ENCODE data around the gene RANBP1.
"Not testable (repeated sequence)": the region's sequence is repeated elsewhere in the genome, so short reads cannot be mapped to it uniquely, and the experiment has no call there.

RANBP1 gene

GRCh38 chr22:20159531-20159930 lies 43.6 kb downstream of the RANBP1 start:
- not testable (repeated sequence) for H3K27ac ChIP-seq (ENCODE audit: low read depth, low read length)

GRCh38 chr22:20160041-20160440 lies 44.1 kb downstream of the RANBP1 start:
- Histone ChIP-seq H3K4me3 (ENCODE audit: low read depth, low read length) (no peak overlapping the region), H3K27ac (ENCODE audit: low read depth, low read length) (no peak overlapping the region), H3K9ac (ENCODE audit: low read length) (no peak overlapping the region), H3K36me3 (ENCODE audit: control insufficient read depth, insufficient read depth, low read length) (no peaks in the 10 kb centered on the region), H3K4me1 (ENCODE audit: control insufficient read depth, insufficient read depth, low read length) (peaks cover 7% of the 10 kb centered on the region; the same call in 1 of the 2 replicates), H3K27me3 (ENCODE audit: control insufficient read depth, insufficient read depth, low read length) (no peaks in the 10 kb centered on the region), H3K9me3 (ENCODE audit: control insufficient read depth, insufficient read depth, low read depth, low read length) (no peaks in the 10 kb centered on the region; the same call in 1 of the 2 replicates)

More at GRCh38 chr22:20159531-20159930, 43.6 kb downstream of the RANBP1 start:
- H3K27me3 ChIP-seq (ENCODE audit: control insufficient read depth, insufficient read depth, low read length); H3K36me3 ChIP-seq (ENCODE audit: control insufficient read depth, insufficient read depth, low read length); H3K4me3 ChIP-seq (ENCODE audit: low read depth, low read length); H3K4me1 ChIP-seq (ENCODE audit: control insufficient read depth, insufficient read depth, low read length); H3K9ac ChIP-seq (ENCODE audit: low read length); H3K9me3 ChIP-seq (ENCODE audit: control insufficient read depth, insufficient read depth, low read depth, low read length): not testable (repeated sequence)

GRCh38 chr22:20164863-20165262 lies 49.0 kb downstream of the RANBP1 start:
- H3K27me3 ChIP-seq (ENCODE audit: control insufficient read depth, insufficient read depth, low read length) = no peaks in the 10 kb centered on the region
- no peaks in the 10 kb centered on the region for H3K36me3 ChIP-seq (ENCODE audit: control insufficient read depth, insufficient read depth, low read length)
- no peak overlapping the region for H3K9ac ChIP-seq (ENCODE audit: low read length)
- no peaks in the 10 kb centered on the region; the same call in 1 of the 2 replicates for H3K9me3 ChIP-seq (ENCODE audit: control insufficient read depth, insufficient read depth, low read depth, low read length)
- H3K27ac ChIP-seq (ENCODE audit: low read depth, low read length) = no peak overlapping the region
- no peak overlapping the region for H3K4me3 ChIP-seq (ENCODE audit: low read depth, low read length)
- no peaks in the 10 kb centered on the region for H3K4me1 ChIP-seq (ENCODE audit: control insufficient read depth, insufficient read depth, low read length)

- Histone ChIP-seq H3K27me3 (ENCODE audit: control insufficient read depth, insufficient read depth, low read length) (no peaks in the 10 kb centered on the region), H3K4me1 (ENCODE audit: control insufficient read depth, insufficient read depth, low read length) (no peaks in the 10 kb centered on the region), H3K4me3 (ENCODE audit: low read depth, low read length) (no peak overlapping the region), H3K27ac (ENCODE audit: low read depth, low read length) (no peak overlapping the region), H3K9me3 (ENCODE audit: control insufficient read depth, insufficient read depth, low read depth, low read length) (no peaks in the 10 kb centered on the region; the same call in 1 of the 2 replicates), H3K36me3 (ENCODE audit: control insufficient read depth, insufficient read depth, low read length) (no peaks in the 10 kb centered on the region), H3K9ac (ENCODE audit: low read length) (no peak overlapping the region)
Measured at GRCh38 chr22:20165421-20165820, 49.5 kb downstream of the RANBP1 start.

- no peak overlapping the region for H3K27ac ChIP-seq (ENCODE audit: low read depth, low read length)
- no peak overlapping the region for H3K4me3 ChIP-seq (ENCODE audit: low read depth, low read length)
- H3K36me3 ChIP-seq (ENCODE audit: control insufficient read depth, insufficient read depth, low read length) = no peaks in the 10 kb centered on the region
- H3K27me3 ChIP-seq (ENCODE audit: control insufficient read depth, insufficient read depth, low read length) = no peaks in the 10 kb centered on the region
- H3K4me1 ChIP-seq (ENCODE audit: control insufficient read depth, insufficient read depth, low read length) = no peaks in the 10 kb centered on the region
- no peaks in the 10 kb centered on the region; the same call in 1 of the 2 replicates for H3K9me3 ChIP-seq (ENCODE audit: control insufficient read depth, insufficient read depth, low read depth, low read length)
- no peak overlapping the region for H3K9ac ChIP-seq (ENCODE audit: low read length)
Measured at GRCh38 chr22:20165913-20166312, 50.0 kb downstream of the RANBP1 start.

- Histone ChIP-seq H3K36me3 (ENCODE audit: control insufficient read depth, insufficient read depth, low read length) (no peaks in the 10 kb centered on the region), H3K4me1 (ENCODE audit: control insufficient read depth, insufficient read depth, low read length) (no peaks in the 10 kb centered on the region), H3K27ac (ENCODE audit: low read depth, low read length) (no peak overlapping the region), H3K9me3 (ENCODE audit: control insufficient read depth, insufficient read depth, low read depth, low read length) (no peaks in the 10 kb centered on the region; the same call in 1 of the 2 replicates), H3K9ac (ENCODE audit: low read length) (no peak overlapping the region), H3K27me3 (ENCODE audit: control insufficient read depth, insufficient read depth, low read length) (no peaks in the 10 kb centered on the region), H3K4me3 (ENCODE audit: low read depth, low read length) (no peak overlapping the region)
Measured at GRCh38 chr22:20166703-20167102, 50.8 kb downstream of the RANBP1 start.

- no peaks in the 10 kb centered on the region; the same call in 1 of the 2 replicates for H3K9me3 ChIP-seq (ENCODE audit: control insufficient read depth, insufficient read depth, low read depth, low read length)
- H3K27me3 ChIP-seq (ENCODE audit: control insufficient read depth, insufficient read depth, low read length) = no peaks in the 10 kb centered on the region
- H3K4me1 ChIP-seq (ENCODE audit: control insufficient read depth, insufficient read depth, low read length) = no peaks in the 10 kb centered on the region
- no peaks in the 10 kb centered on the region for H3K36me3 ChIP-seq (ENCODE audit: control insufficient read depth, insufficient read depth, low read length)
- H3K27ac ChIP-seq (ENCODE audit: low read depth, low read length) = no peak overlapping the region
- no peak overlapping the region for H3K4me3 ChIP-seq (ENCODE audit: low read depth, low read length)
- H3K9ac ChIP-seq (ENCODE audit: low read length) = no peak overlapping the region
Measured at GRCh38 chr22:20167643-20168322, 51.9 kb downstream of the RANBP1 start.

GRCh38 chr22:20169253-20169822 lies 53.4 kb downstream of the RANBP1 start:
- H3K9ac ChIP-seq (ENCODE audit: low read length) = no peak overlapping the region
- no peak overlapping the region for H3K4me3 ChIP-seq (ENCODE audit: low read depth, low read length)
- H3K36me3 ChIP-seq (ENCODE audit: control insufficient read depth, insufficient read depth, low read length) = no peaks in the 10 kb centered on the region
- no peaks in the 10 kb centered on the region for H3K4me1 ChIP-seq (ENCODE audit: control insufficient read depth, insufficient read depth, low read length)
- H3K9me3 ChIP-seq (ENCODE audit: control insufficient read depth, insufficient read depth, low read depth, low read length) = no peaks in the 10 kb centered on the region
- no peak overlapping the region for H3K27ac ChIP-seq (ENCODE audit: low read depth, low read length)
- H3K27me3 ChIP-seq (ENCODE audit: control insufficient read depth, insufficient read depth, low read length) = no peaks in the 10 kb centered on the region

GRCh38 chr22:20170170-20170569 lies 54.3 kb downstream of the RANBP1 start:
- Histone ChIP-seq H3K9ac (ENCODE audit: low read length) (no peak overlapping the region), H3K9me3 (ENCODE audit: control insufficient read depth, insufficient read depth, low read depth, low read length) (no peaks in the 10 kb centered on the region), H3K27me3 (ENCODE audit: control insufficient read depth, insufficient read depth, low read length) (no peaks in the 10 kb centered on the region), H3K36me3 (ENCODE audit: control insufficient read depth, insufficient read depth, low read length) (no peaks in the 10 kb centered on the region), H3K4me3 (ENCODE audit: low read depth, low read length) (no peak overlapping the region), H3K4me1 (ENCODE audit: control insufficient read depth, insufficient read depth, low read length) (no peaks in the 10 kb centered on the region), H3K27ac (ENCODE audit: low read depth, low read length) (no peak overlapping the region)

GRCh38 chr22:20171288-20172140 lies 55.6 kb downstream of the RANBP1 start:
- Histone ChIP-seq H3K4me1 (ENCODE audit: control insufficient read depth, insufficient read depth, low read length) (no peaks in the 10 kb centered on the region), H3K9ac (ENCODE audit: low read length) (no peak overlapping the region), H3K9me3 (ENCODE audit: control insufficient read depth, insufficient read depth, low read depth, low read length) (no peaks in the 10 kb centered on the region), H3K27ac (ENCODE audit: low read depth, low read length) (no peak overlapping the region), H3K36me3 (ENCODE audit: control insufficient read depth, insufficient read depth, low read length) (no peaks in the 10 kb centered on the region), H3K4me3 (ENCODE audit: low read depth, low read length) (no peak overlapping the region), H3K27me3 (ENCODE audit: control insufficient read depth, insufficient read depth, low read length) (no peaks in the 10 kb centered on the region)

GRCh38 chr22:20172141-20172613 lies 56.3 kb downstream of the RANBP1 start:
- H3K27me3 ChIP-seq (ENCODE audit: control insufficient read depth, insufficient read depth, low read length) = no peaks in the 10 kb centered on the region
- H3K4me1 ChIP-seq (ENCODE audit: control insufficient read depth, insufficient read depth, low read length) = no peaks in the 10 kb centered on the region; the same call in 1 of the 2 replicates
- no peak overlapping the region for H3K27ac ChIP-seq (ENCODE audit: low read depth, low read length)
- H3K9me3 ChIP-seq (ENCODE audit: control insufficient read depth, insufficient read depth, low read depth, low read length) = no peaks in the 10 kb centered on the region
- H3K36me3 ChIP-seq (ENCODE audit: control insufficient read depth, insufficient read depth, low read length) = no peaks in the 10 kb centered on the region
- no peak overlapping the region for H3K9ac ChIP-seq (ENCODE audit: low read length)
- no peak overlapping the region for H3K4me3 ChIP-seq (ENCODE audit: low read depth, low read length)
